Mesenchymal stem cell (in vitro differentiated cells and primary cell): ENCODE measurements around the gene CACFD1. TPM values are rescaled to one million over a fixed set of nuclear protein-coding genes. Genes with fewer than 3 reads are reported as not detected.

Experiments
- DNase-seq: peaks from one replicate; pipeline ENCODE4 v3.0.0-alpha.2; 2013
- H2AFZ ChIP-seq: one replicate; pipeline ENCODE4 v1.6.1; 2013; ENCODE audit warnings: low read depth, mild to moderate bottlenecking, control low read depth, inconsistent platforms, low read length, moderate library complexity
- H2AK5ac ChIP-seq: 2 replicates; pipeline ENCODE4 v1.6.1; 2013; ENCODE audit warnings: low read length, moderate library complexity, mild to moderate bottlenecking, inconsistent platforms; ENCODE audit not compliant: severe bottlenecking
- H2BK120ac ChIP-seq: one replicate; pipeline ENCODE4 v1.6.1; 2013; ENCODE audit warnings: low read depth, mild to moderate bottlenecking, inconsistent platforms, low read length, moderate library complexity
- H2BK12ac ChIP-seq, 2 experiments: one replicate each; pipeline ENCODE4 v1.6.1; 2013; ENCODE audit warnings: inconsistent platforms in 2 of 2, low read length in 2 of 2, mild to moderate bottlenecking in 2 of 2, moderate library complexity in 2 of 2, control low read depth in 1 of 2
- H2BK15ac ChIP-seq: one replicate; pipeline ENCODE4 v1.6.1; 2013; ENCODE audit warnings: mild to moderate bottlenecking, low read depth, inconsistent platforms; ENCODE audit not compliant: poor library complexity, severe bottlenecking
- H2BK5ac ChIP-seq: 2 replicates; pipeline ENCODE4 v1.6.1; 2013; ENCODE audit warnings: low read depth, mild to moderate bottlenecking, low read length, control low read depth, inconsistent platforms; ENCODE audit not compliant: poor library complexity, severe bottlenecking
- H3K14ac ChIP-seq, 2 experiments: one replicate each; pipeline ENCODE4 v1.6.1; 2013; ENCODE audit warnings: inconsistent platforms in 2 of 2, low read length in 2 of 2, control low read depth in 1 of 2, mild to moderate bottlenecking in 1 of 2, moderate library complexity in 1 of 2
- H3K18ac ChIP-seq, 2 experiments: one replicate each; pipeline ENCODE4 v1.6.1; 2013; ENCODE audit warnings: inconsistent platforms in 2 of 2, low read length in 2 of 2, control low read depth in 1 of 2, low read depth in 1 of 2, mild to moderate bottlenecking in 1 of 2
- H3K23ac ChIP-seq, 2 experiments: one replicate each; pipeline ENCODE4 v1.6.1; 2013; ENCODE audit warnings: inconsistent platforms in 2 of 2, low read length in 2 of 2, mild to moderate bottlenecking in 2 of 2, moderate library complexity in 2 of 2, control low read depth in 1 of 2
- H3K27ac ChIP-seq: 2 replicates; pipeline ENCODE4 v1.5.1; 2013; ENCODE audit warnings: mild to moderate bottlenecking, moderate library complexity, low read length, control low read depth, inconsistent platforms; ENCODE audit not compliant: poor library complexity, severe bottlenecking
- H3K27me3 ChIP-seq, 2 experiments: 2 replicates each; pipeline versions ENCODE4 v1.6.1 to v1.7.0; 2013; ENCODE audit warnings: low read length in 2 of 2, mild to moderate bottlenecking in 2 of 2, moderate library complexity in 2 of 2, control low read depth in 1 of 2, inconsistent platforms in 1 of 2; ENCODE audit not compliant: control insufficient read depth in 1 of 2, insufficient read depth in 1 of 2
- H3K36me3 ChIP-seq, 2 experiments: 2 replicates each; pipeline versions ENCODE4 v1.6.1 to v1.7.0; 2013; ENCODE audit warnings: low read length in 2 of 2, control low read depth in 1 of 2, inconsistent platforms in 1 of 2, low read depth in 1 of 2, mild to moderate bottlenecking in 1 of 2; ENCODE audit not compliant: insufficient read depth in 2 of 2, control insufficient read depth in 1 of 2
- H3K4ac ChIP-seq, 2 experiments: one replicate each; pipeline ENCODE4 v1.6.1; 2013; ENCODE audit warnings: inconsistent platforms in 2 of 2, low read length in 2 of 2, mild to moderate bottlenecking in 2 of 2, moderate library complexity in 2 of 2, control low read depth in 1 of 2, low read depth in 1 of 2
- H3K4me1 ChIP-seq: 2 replicates; pipeline ENCODE4 v1.6.1; 2013; ENCODE audit warnings: low read depth, low read length, control low read depth; ENCODE audit not compliant: control insufficient read depth, insufficient read depth
- H3K4me2 ChIP-seq: 2 replicates; pipeline ENCODE4 v1.6.1; 2013; ENCODE audit warnings: low read length, mild to moderate bottlenecking, inconsistent platforms; ENCODE audit not compliant: poor library complexity, severe bottlenecking
- H3K4me3 ChIP-seq, 2 experiments: 2 replicates each; pipeline versions ENCODE4 v1.5.1 to v1.7.0; 2013; ENCODE audit warnings: low read length in 2 of 2, mild to moderate bottlenecking in 2 of 2, control low read depth in 1 of 2, low read depth in 1 of 2; ENCODE audit not compliant: insufficient read depth in 1 of 2
- H3K79me1 ChIP-seq: replicated peaks from 2 replicates; pipeline ENCODE4 v1.6.1; 2013; ENCODE audit warnings: mild to moderate bottlenecking, control low read depth, low read length, inconsistent platforms; ENCODE audit not compliant: poor library complexity, severe bottlenecking
- H3K9ac ChIP-seq: 2 replicates; pipeline ENCODE4 v1.7.0; 2013; ENCODE audit warnings: mild to moderate bottlenecking, low read length, moderate library complexity
- H3K9me3 ChIP-seq: 2 replicates; pipeline ENCODE4 v1.7.0; 2013; ENCODE audit warnings: mild to moderate bottlenecking, low read length; ENCODE audit not compliant: control insufficient read depth
- H4K8ac ChIP-seq: one replicate; pipeline ENCODE4 v1.6.1; 2013; ENCODE audit warnings: inconsistent platforms, mild to moderate bottlenecking, low read length, moderate library complexity
- H4K91ac ChIP-seq: one replicate; pipeline ENCODE4 v1.6.1; 2013; ENCODE audit warnings: mild to moderate bottlenecking, low read length, inconsistent platforms
- WGBS: methylation state at CpG from one replicate; pipeline ENCODE4 v1.1.7; 2013; ENCODE audit warnings: mixed read lengths; 5-methylcytosine and 5-hydroxymethylcytosine counted together
- polyA plus RNA-seq, 2 experiments: library from polyadenylated mRNA; stranded (reverse); fragments of 200-250 nt; gene quantifications; one replicate each; pipeline ENCODE4 v1.2.3, GENCODE V29; 2013

Gene CACFD1
- 6.9 TPM for polyA plus RNA-seq (2013, experiment 1 of 2)
- 6.9 TPM for polyA plus RNA-seq (2013, experiment 2 of 2)

DNA sequence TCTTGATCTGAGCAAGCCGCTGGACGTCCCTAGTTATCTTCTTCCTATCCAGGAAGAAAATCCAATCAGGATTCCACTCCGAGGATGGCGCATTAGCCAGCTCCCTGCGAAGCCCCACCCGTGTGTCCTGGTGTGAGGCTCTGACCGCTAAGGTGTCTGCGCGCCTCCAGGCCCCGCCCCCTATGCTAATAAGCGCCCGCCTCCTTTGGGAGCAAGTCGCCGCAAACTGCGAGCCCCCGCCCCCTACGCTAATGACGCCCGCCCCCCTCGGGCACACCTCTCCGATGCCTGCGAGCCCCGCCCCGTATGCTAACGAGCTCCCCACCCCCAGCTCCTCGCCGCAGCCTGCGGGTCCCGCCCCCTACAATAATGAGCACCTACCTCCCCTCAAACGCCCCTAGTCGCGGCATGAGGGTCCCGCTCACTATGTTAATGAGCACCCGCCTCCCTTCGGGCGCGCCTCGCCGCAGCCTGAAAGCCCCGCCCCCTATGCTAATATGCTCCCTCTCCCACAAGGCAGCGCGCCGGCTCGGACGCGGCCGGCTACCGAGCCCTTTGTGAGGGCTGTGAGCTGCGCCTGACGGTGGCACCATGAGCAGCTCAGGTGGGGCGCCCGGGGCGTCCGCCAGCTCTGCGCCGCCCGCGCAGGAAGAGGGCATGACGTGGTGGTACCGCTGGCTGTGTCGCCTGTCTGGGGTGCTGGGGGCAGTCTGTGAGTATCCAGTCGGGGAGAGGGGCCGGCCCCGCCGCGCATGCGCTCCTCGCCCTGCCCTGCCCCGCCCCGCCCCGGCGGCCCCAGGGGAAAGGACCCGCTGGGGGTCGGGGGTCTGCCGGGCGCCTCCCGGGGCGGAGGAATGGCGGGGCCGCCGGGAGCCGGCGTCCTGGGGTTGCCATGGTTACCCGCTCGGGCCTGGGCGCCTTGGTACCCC lies at the start of gene CACFD1:
TSS of gene CACFD1 (plus strand) at position 503 of the 929 bp plus-strand sequence. CDS start at position 592, 89 bp downstream.
- H3K4me2 ChIP-seq, result peak within 1 kb of the TSS; percentile 85
- peak within 1 kb of the TSS in 1 of 2 experiments; percentile 88 for H3K14ac ChIP-seq
- 2% methylated on average over 48 of the region's 86 CpGs for WGBS
- peak within 1 kb of the TSS; percentile 97 to 98 for H3K18ac ChIP-seq
- H3K27me3 ChIP-seq, result peaks cover 6 to 7% of the 10 kb centered on the region in 2 experiments
- H3K79me1 ChIP-seq, result peaks cover 30% of the 10 kb centered on the region
- peaks cover 23% of the 10 kb centered on the region for H3K4me1 ChIP-seq
- peak within 1 kb of the TSS; percentile 91 for H3K9ac ChIP-seq
- peak within 1 kb of the TSS; percentile 83 to 94 for H3K4ac ChIP-seq
- peak within 1 kb of the TSS; percentile 83 to 86 for H3K4me3 ChIP-seq
- peaks cover 10 to 22% of the 10 kb centered on the region in 2 experiments for H3K36me3 ChIP-seq
- peak within 1 kb of the TSS; percentile 56 to 71 for H2BK12ac ChIP-seq
- H2AFZ ChIP-seq, result peak within 1 kb of the TSS; percentile 91
- H2BK5ac ChIP-seq, result peak within 1 kb of the TSS; percentile 87
- H4K8ac ChIP-seq, result peak within 1 kb of the TSS; percentile 96
- DNase-seq, result peak; percentile 95
- H2BK15ac ChIP-seq, result peak within 1 kb of the TSS; percentile 91
- peak within 1 kb of the TSS; percentile 95 for H4K91ac ChIP-seq
- peak within 1 kb of the TSS; percentile 64 for H2BK120ac ChIP-seq
- peak within 1 kb of the TSS; percentile 19 to 25 for H3K23ac ChIP-seq
- peak within 1 kb of the TSS; percentile 61 for H3K27ac ChIP-seq
- H3K9me3 ChIP-seq, result no peaks in the 10 kb centered on the region
- no peak within 1 kb of the TSS for H2AK5ac ChIP-seq

DNA sequence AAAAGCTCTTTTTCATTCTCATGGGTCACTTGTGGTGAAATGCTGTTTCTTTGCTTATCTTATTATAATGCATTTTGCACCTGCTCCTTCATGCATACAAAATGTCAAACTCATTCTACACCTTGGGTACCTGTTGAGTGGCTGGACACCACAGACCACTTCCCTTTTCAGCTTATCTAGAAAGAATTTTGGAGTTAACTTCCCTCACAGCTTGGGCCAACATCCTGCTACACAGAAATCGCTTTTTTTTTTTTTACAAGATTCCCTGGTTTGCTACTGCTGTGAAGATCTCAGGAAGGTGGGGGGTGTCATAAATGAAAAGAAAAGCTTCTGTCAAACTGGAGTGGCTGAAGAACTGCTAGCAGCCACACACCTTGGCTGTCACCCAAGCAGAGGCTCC lies 44.6 kb upstream of the CACFD1 start:
- Histone ChIP-seq H3K18ac (no peak overlapping the region), H3K4me2 (no peak overlapping the region), H2BK15ac (no peak overlapping the region), H2BK12ac (no peak overlapping the region), H4K91ac (no peak overlapping the region), H3K27me3 (no peaks in the 10 kb centered on the region), H4K8ac (no peak overlapping the region), H3K79me1 (peaks cover 33% of the 10 kb centered on the region), H3K14ac (no peak overlapping the region), H3K36me3 (peaks cover 44 to 59% of the 10 kb centered on the region in 2 experiments), H3K9me3 (no peaks in the 10 kb centered on the region), H3K23ac (no peak overlapping the region), H3K27ac (no peak overlapping the region), H3K4me1 (peaks cover 12% of the 10 kb centered on the region), H2AK5ac (no peak overlapping the region), H3K9ac (no peak overlapping the region), H3K4me3 (no peak overlapping the region), H2AFZ (no peak overlapping the region), H2BK5ac (no peak overlapping the region), H3K4ac (no peak overlapping the region), H2BK120ac (no peak overlapping the region)
- WGBS, result 86% methylated on average over 1 of the region's 1 CpG
- no peak for DNase-seq

DNA sequence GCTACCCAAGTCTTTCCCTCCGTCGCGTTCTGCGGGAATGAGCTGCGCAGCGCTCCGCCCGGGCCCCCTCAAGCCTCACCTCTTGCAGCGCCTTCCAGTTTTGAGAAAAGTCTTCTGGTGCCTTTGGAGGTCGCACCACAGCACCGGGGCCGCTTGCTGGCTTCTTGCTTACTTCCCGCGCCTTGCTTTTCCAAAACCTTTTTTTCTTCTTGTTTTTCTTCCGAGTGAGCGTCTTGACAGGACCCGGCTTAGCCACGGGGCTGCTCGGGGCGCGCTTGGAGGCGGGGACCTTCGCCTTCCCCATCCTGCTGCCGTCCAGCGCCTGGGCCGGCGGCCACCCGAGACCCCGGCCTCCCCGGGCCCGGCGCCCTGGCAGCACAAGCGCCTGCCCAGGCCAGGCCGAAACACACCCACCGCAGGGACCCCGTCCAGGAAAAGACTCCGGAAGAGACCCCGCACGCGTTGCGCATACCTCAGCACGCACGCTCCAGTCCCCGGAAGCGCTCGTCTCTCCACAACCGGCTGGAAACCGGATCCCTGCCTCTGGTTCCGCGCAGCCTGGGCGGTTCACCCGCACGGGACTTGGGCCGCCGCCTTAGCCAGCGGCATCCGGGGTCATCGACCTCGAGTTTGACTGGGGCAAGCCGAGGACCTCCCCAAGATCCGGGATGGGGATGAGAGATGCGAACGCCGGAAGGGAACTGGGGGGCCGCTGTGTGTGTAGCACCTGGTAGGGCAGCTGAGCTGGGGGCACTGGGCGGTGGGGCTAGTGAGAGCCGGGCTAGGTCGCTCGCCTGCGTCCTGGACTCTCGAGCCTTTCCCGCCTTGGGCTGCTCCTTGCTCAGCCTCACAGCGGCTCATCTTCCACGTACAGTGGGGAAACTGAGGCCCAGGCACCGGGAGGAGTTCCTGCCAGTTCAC lies 42.0 kb upstream of the CACFD1 start, which contains the start of gene REXO4:
TSS of gene REXO4 (minus strand) at position 470 of the 921 bp plus-strand sequence. CDS start at position 304, 166 bp downstream.
- Histone ChIP-seq H3K9ac (peak within 1 kb of the TSS; percentile 90), H3K4me1 (peaks cover 12% of the 10 kb centered on the region), H3K4me2 (peak within 1 kb of the TSS; percentile 76), H3K18ac (peak within 1 kb of the TSS; percentile 71 to 83), H3K4ac (peak within 1 kb of the TSS; percentile 76 to 91), H3K27me3 (no peaks in the 10 kb centered on the region), H3K36me3 (peaks cover 21 to 35% of the 10 kb centered on the region in 2 experiments), H3K14ac (peak within 1 kb of the TSS in 1 of 2 experiments; percentile 32), H4K8ac (peak within 1 kb of the TSS; percentile 74), H3K79me1 (peaks cover 12% of the 10 kb centered on the region), H3K4me3 (peak within 1 kb of the TSS; percentile 59 to 86), H2AK5ac (no peak within 1 kb of the TSS), H2BK5ac (no peak within 1 kb of the TSS), H3K27ac (peak within 1 kb of the TSS; percentile 70), H2BK15ac (peak within 1 kb of the TSS; percentile 29), H2BK120ac (peak within 1 kb of the TSS; percentile 43), H3K9me3 (no peaks in the 10 kb centered on the region), H3K23ac (no peak within 1 kb of the TSS), H2BK12ac (no peak within 1 kb of the TSS), H4K91ac (peak within 1 kb of the TSS; percentile 81), H2AFZ (peak within 1 kb of the TSS; percentile 90)
- WGBS, result under 1% methylated on average over 75 of the region's 75 CpGs
- peak; percentile 88 for DNase-seq
